Measurements from ENCODE around the gene SETD2.
"Not testable (repeated sequence)": the region's sequence is repeated elsewhere in the genome, so short reads cannot be mapped to it uniquely, and the experiment has no call there.

Gene SETD2, protein sequence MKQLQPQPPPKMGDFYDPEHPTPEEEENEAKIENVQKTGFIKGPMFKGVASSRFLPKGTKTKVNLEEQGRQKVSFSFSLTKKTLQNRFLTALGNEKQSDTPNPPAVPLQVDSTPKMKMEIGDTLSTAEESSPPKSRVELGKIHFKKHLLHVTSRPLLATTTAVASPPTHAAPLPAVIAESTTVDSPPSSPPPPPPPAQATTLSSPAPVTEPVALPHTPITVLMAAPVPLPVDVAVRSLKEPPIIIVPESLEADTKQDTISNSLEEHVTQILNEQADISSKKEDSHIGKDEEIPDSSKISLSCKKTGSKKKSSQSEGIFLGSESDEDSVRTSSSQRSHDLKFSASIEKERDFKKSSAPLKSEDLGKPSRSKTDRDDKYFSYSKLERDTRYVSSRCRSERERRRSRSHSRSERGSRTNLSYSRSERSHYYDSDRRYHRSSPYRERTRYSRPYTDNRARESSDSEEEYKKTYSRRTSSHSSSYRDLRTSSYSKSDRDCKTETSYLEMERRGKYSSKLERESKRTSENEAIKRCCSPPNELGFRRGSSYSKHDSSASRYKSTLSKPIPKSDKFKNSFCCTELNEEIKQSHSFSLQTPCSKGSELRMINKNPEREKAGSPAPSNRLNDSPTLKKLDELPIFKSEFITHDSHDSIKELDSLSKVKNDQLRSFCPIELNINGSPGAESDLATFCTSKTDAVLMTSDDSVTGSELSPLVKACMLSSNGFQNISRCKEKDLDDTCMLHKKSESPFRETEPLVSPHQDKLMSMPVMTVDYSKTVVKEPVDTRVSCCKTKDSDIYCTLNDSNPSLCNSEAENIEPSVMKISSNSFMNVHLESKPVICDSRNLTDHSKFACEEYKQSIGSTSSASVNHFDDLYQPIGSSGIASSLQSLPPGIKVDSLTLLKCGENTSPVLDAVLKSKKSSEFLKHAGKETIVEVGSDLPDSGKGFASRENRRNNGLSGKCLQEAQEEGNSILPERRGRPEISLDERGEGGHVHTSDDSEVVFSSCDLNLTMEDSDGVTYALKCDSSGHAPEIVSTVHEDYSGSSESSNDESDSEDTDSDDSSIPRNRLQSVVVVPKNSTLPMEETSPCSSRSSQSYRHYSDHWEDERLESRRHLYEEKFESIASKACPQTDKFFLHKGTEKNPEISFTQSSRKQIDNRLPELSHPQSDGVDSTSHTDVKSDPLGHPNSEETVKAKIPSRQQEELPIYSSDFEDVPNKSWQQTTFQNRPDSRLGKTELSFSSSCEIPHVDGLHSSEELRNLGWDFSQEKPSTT (N-terminal part only)

DNA sequence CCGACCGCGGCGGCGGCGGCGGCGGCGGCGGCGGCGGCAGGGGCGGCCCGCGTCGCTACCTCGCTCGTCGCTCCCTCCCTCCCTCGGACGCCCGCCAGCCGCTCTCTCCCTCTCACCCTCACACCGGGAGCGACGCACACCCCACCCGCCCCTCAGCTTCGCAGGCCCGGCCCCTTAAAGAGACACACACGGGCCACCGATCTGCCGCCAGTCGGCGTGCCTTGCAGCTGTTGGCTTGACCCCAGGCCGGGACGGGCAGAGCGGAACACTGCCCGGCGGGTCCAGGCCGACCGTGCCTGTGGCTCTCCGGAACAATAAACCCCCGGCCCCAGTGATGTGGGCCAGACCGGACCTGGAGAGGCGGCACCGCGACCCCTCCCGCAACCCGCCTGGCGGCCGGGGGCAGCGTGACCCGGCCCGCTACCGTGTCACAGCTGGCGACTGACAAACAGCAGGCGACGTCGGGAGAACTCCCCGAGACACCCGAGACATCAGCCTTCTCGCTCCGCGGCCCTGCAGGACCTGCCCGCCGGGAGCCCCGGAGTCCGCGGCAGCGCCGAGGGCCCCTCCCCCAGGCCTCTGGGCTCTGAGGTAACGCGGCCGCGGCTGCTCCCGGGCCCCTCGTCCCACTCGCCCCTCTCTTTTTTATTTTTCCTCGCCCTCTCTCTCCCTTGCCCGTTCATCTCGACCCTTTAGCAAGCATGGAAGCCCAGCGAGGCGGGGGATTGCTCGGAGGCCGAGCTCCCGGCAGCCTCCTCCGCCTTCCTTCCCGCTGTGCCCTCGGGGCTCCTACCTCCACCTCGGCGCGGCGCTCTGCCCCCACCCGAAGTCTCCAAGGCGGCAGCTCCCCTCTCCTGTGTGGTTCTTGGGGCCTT, at the start of gene SETD2:
SETD2 (minus strand) TSS at position 107 of the 875 bp plus-strand sequence. CDS start 189 bp downstream, outside the sequence.
- DNase-seq (ENCODE audit: low spot score) = peak; percentile 93

DNA sequence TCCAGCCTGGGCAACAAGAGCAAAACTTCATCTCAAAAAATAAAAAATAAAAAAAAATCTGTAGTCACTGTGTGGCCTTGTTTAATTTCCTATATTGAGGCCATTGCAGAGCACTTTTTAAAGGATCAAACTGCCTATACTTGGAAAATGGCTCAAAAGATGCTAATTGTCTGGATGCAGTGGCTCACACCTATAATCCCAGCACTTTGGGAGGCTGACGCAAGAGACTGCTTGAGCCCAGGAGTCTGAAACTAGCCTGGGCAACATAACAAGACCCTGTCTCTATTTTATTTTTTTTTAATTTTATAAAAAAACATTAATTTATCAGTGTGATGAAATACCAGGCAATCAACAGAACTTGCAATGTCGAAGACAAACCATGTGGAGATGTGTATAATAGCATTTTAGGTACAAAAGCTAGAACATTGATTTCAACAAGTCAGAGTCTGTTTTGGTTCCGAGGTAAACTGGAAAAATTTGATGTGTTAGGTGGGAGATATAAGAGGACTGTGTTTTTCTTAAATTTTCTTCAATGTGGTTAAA, 47.0 kb upstream of the SETD2 start:
- DNase-seq (ENCODE audit: low spot score) = no peak

DNA sequence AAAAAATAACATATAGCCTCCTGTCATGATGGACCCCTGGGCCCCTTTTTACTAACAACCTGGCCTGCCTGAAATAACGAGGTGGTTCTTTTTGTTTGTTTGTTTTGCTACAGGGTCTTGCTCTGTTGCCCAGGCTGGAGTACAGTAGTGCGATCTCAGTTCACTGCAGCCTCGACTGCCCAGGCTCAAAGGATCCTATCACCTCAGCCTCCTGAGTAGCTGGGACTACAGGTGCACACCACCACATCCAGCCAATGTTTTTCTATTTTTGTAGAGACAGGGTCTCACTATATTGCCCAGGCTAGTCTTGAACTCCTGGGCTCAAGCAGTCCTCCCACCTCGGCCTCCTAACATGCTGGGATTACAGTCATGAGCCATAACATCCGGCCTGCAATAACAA, 42.1 kb upstream of the SETD2 start:
- DNase-seq (ENCODE audit: low spot score) = not testable (repeated sequence)

DNA sequence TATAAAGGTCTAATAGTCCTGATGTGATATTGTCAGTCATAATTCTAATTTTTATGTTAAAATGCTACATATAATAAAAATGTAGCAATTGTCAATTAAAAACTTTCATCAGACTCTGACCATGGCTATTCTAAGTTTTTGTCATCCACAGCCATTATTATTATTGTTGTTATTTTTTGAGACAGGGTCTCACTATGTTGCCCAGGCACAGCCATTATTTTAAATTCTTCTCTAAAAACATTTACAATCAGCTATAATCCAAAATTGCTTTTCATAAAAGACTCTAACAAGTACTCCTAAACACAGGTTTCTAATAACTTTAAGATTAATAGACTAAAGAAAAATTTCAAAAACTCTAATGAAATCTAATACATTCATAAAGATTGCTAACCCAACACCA, 41.0 kb upstream of the SETD2 start:
- DNase-seq (ENCODE audit: low spot score) = no peak

DNA sequence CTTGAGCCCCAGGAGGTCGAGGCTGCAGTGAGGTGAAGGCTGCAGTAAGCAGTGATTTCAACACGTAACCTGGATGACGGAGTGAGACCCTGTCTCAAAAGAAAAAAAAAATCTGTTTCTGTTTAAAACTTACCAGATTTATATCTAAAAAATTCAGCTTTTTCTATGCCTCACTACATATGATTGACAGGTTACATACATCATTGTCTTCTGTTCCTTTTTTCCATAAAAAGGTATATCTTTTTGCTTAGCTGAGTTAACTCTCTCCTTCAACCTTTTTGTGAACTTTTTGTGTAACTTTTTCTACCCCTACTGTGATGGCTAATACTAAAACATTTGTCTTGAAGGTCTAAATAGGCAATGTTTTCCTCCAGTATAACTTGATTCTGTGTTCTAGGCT, 38.6 kb upstream of the SETD2 start:
- no peak for DNase-seq (ENCODE audit: low spot score)

DNA sequence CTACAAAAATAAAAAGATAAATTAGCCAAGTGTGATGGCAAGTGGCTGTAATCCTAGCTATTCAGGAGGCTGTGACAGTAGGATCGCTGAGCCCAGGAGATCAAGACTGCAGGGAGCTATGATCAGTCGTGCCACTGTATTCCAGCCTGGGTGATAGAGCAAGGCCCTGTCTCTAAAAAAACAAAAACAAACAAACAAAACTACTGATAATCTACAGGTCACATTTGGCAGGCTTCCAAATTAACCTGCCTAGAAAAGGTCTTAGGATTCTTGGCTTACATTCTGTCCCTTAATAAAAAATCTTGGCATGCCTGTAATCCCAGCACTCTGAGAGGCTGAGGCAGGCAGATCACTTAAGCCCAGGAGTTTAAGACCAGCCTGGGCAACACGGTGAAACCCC, 33.4 kb upstream of the SETD2 start:
- DNase-seq (ENCODE audit: low spot score) = no peak

DNA sequence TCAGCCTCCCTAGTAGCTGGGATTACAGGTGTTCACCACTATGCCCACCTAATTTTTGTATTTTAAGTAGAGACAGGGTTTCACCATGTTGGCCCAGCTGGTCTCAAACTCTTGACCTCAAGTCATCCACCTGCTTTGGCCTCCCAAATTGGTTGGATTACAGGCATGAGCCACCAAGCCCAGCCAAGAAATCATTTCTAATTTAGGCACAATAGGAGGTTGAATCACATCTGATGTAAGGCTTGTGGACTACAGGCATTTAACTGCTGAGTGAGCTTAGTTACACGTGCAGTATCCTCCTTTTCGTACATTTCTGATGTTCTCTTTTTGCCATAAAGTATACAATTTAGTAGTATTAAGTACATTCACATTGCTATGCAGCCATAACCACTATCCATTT, 31.1 kb upstream of the SETD2 start:
- DNase-seq (ENCODE audit: low spot score) = no peak

DNA sequence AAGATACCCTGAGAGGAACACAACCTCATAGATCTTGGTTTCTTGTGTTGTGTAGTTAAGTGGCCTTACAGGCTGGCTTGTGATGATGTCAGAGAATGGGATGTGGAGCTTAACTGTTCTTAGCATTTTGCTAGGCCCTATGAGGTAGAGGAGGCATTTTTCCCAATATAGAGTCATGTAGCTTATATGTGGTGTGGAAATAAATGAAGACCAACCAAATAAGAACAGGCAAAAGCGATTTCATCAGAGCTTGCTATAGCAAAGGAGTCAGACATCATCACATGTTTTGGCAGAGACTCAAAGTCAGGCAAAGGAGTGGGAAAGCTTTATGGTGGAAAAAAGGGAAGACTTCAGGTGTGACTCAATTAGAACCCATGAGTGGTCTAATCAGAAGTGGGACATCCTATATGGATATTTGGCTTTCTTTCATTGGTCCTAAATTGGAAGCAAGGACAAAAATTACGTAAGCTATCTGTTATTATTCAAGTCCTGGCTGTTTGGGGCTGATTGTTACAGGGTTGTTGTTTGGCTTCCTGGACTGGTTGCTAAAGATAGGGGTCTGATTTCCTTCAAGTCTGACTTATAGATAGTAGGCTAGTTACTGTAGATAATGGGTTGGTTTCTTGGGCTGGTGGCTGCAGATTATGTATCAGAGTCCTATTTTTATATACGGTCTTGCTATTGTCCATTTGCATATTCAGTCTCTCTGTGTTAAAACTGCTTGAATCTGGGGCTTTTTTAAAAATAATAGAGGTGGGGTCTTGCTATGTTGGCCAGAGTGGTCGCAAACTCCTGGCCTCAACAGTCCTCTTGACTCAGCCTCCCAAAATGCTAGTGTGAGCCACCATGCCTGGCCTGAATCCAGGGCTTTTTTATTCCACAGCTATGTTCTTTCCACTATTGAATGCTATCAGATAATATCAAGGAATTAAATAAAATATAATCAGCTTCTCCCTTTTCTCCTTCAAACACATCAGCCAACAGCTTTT, 30.3 kb upstream of the SETD2 start:
- no peak for DNase-seq (ENCODE audit: low spot score)

DNA sequence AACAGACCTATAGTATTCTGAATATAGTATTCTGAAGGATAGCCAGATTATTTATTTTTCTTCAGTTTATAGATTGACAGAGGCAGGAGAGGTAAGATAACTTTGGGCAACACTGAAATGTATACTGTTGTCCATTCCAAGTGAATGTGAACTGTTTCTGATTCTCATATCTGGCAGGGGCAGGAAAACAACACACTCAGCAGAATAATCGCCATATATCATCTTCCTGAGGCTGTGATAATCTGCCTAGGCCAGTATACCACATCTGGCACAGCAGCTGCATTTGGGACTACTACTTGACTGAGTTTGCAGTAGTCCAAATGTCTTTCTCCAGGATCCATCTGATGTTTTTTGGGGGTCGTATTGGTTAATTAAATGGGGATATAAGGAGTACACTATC, 22.4 kb upstream of the SETD2 start:
- no peak for DNase-seq (ENCODE audit: low spot score)

DNA sequence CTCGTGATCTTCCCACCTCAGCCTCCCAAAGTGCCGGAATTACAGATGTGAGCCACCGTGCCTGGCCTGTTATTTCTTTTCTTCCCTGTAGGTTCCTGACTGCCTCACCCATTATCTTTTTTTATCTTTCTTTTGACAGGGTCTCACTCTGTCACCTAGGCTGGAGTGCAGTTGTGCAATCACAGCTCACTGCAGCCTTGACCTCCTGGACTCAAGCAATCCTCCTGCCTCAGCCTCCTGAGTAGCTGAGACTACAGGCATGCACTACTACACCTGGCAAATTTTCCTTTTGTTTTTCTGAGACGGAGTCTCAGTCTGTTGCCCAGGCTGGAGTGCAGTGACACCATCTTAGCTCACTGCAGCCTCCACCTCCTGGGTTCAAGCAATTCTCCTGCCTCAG, 17.8 kb upstream of the SETD2 start:
- not testable (repeated sequence) for DNase-seq (ENCODE audit: low spot score)

DNA sequence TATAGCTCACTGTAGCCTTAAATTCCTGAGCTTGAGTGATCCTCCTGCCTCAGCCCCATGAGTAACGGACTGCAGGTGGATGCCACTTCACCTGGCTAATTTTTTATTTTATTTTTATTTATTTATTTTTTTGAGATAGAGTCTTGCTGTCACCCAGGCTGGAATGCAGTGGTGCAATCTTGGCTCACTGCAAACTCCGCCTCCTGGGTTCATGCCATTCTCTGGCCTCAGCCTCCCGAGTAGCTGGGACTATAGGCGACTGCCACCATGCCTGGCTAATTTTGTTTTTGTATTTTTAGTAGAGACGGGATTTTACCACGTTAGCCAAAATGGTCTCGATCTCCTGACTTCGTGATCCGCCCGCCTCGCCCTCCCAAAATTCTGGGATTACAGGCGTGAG, 16.1 kb upstream of the SETD2 start:
- not testable (repeated sequence) for DNase-seq (ENCODE audit: low spot score)

DNA sequence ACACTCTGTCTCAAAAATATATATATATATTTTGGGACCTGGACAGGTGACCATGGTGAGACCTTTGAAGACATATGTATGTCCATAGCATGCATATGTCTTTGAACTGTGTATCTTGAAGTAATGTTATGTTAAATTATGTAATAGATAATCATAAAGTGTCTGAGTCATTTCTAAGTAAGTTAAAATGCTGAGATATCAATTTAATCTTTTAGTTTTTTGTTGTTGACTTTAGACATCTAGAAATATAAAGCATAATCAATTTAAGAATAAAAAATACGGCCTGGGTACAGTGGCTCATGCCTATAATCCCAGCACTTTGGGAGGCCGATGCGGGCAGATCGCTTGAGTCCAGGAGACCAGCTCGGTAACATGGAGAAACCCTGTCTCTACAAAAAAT, 12.7 kb upstream of the SETD2 start:
- DNase-seq (ENCODE audit: low spot score) = no peak

DNA sequence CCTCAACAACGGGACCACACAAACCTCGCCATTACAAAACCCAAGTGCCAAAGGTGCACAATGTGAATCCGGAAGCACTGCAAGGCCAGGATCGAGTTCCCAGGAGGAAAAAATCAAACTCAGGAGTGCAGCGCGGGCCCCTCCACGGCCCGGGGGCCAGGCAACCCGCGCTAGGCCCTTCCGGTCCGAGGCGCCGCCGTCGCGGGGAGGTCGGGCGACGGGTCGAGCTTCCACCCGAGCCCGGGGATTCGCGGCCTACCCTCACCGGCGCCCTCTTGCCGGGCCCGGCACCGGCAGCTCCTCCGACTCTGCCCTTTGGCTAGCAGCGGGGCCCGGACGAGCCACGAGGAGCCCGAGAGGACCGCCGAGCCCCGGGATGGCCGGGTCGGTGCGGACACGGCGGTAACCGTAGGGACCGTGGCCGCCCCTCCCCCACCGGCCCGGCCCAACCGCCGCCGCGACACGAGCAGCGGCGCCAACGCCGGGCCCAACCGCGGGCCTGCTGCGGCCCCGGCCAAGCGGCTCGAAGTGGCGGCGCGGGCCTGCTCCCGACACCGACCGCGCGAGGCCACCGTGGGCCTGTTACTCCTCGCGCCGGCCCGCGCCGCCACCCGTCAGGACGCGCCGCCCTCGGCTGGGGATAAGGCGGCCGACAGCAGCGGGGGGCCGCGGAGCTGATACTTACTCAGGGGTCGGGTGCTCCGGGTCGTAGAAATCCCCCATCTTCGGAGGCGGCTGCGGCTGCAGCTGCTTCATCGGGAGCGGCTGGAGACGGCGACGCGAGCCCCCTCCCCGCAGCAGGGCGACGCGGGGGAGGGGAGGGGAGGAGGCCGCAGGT, 525 bp downstream of the SETD2 start:
- peak; percentile 78 for DNase-seq (ENCODE audit: low spot score)

DNA sequence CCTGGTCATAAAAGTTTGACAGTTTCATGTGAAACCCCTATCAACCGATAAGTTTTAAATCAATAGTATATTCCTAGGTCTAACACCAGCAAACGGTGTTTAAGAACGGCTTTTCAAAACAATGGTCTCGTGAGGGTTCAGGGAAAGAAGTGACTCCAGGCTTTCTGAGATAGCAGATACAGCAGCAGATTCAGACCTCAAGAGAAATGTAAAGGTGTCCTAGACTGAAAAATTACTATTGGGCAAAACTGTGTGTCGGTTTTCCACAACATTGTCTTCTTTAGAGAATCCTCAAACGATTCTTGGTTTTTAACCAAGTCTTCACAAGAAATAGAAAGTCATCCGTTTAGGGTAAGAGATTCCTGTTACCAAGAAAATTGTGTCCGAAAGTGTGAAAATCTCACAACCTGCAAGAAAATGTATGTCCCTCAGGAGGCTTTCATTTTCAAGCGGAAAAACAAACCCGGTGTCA, 1.2 kb downstream of the SETD2 start:
- DNase-seq (ENCODE audit: low spot score) = no peak

DNA sequence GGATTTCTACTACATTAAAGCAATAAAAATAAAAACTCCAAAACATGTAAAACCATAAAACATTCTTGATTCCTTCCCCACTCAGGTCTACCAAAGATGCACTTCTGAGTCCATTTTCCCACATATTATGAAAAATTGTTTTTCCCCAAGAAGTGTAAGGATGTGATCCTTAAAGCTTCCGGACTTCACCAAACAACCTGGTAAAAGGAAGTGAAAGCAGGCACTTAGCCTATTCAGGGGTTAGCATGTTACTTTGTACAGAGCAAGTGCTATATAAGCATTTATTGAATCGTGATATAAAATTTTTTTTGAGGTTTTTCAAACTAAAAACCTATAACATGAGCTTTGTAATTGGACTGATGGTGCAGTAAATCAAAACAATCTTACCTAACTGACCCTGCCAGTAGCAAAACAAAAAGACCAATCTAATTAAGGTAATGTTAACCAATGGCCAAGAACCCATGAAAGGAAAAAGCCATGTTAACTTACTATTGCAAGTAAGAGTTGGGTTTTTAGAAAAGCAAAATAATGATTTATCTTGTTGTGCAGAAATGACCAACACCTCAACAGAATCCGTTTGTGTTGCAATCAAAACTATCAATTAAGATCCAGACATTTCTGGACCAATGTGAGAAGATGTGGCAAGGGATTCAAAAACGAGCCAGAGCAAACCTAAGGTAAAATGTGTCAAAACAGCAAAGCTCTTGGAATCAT, 1.8 kb downstream of the SETD2 start:
- no peak for DNase-seq (ENCODE audit: low spot score)

DNA sequence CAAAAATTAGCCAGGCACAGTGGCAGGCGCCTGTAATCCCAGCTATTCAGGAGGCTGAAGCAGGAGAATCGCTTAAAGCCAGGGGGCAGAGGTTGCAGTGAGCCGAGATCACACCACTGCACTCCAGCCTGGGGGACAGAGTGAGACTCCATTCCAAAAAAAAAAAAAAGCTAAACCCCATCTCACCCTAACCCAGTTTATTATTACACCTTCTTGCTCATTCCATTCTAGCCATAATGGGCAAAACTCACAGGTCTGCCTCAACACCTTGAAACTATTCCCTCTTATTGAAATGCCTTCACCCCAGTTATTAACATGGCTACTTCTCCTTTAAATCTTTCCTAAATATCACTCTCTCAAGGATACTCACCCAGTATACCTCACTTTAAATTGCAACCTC, 4.1 kb downstream of the SETD2 start:
- no peak for DNase-seq (ENCODE audit: low spot score)

DNA sequence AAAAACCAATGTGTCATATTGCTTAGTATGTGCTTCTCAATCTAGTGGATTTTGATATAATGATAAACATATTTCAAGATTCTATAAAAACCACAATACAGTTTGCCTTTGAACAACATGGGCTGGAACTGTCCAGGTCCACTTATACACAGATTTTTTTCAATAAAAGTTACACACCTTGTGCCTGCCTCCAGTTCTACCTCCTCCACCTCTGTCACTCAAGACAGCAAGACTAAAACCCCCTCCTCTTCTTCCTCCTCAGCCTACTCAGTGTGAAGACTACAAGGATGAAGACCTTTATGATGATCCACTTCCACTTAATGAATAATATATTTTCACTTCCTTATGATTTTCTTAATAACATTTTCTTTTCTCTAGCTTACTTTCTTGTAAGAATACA, 5.7 kb downstream of the SETD2 start:
- DNase-seq (ENCODE audit: low spot score) = no peak

DNA sequence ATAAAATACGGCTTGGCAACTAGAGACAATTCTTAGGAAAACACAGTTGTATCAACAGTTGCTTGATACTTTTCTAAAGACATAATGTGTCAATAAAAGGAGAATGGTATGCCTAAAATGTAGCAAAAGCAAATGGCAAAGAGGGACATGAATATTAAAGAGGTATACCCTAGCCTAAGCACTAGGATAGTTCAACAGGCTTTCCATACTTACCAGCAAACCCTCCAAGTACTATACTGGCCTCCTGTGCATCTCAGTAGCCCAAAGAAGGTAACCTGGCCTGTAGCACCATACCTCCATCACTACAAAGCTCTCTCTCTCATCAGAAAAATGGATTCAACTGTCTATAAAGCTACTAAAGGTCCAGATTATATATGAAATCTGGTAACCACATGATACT, 7.5 kb downstream of the SETD2 start:
- DNase-seq (ENCODE audit: low spot score) = no peak

All from D341Med (cell line).